Right ventricle myocardium superior (tissue), 1 donor: ENCODE data around the gene TMEM150A. TPM values are rescaled to one million over a fixed set of nuclear protein-coding genes. Genes with fewer than 3 reads are reported as not detected.
"Not testable (repeated sequence)": the region's sequence is repeated elsewhere in the genome, so short reads cannot be mapped to it uniquely, and the experiment has no call there.

Experiments
- ATAC-seq: fragments of 200-7000 bp; cut with Tn5 transposase; one replicate; pipeline ENCODE4 v1.9.1; 2020; ENCODE audit warnings: mild to moderate bottlenecking; ENCODE audit not compliant: poor library complexity
- DNase-seq: peaks from one replicate; pipeline ENCODE4 v3.0.0-alpha.2; 2020
- intact Hi-C: fragments of 100-400 bp; cut with DNase I; formaldehyde crosslinking; loops from one replicate; pipeline ENCODE4 v1.11.2; 2022
- long read RNA-seq: library from polyadenylated mRNA; unstranded; transcript quantifications from one replicate; pipeline ENCODE4 v2.0.0, GENCODE V29; 2021
- total RNA-seq: library from RNA; stranded (reverse); fragmentation: NEBNext Ultra II Directional; extraction: Animal tissue kit (Norgen Biotek cat#: 25700); gene quantifications from one replicate; pipeline ENCODE4 v1.2.1, GENCODE V29; 2021
- donor health status: DM: no; HTN: yes; CAD: no; lungs with severe emphysema.

TMEM150A gene
- 9.5 TPM for total RNA-seq
- long read RNA-seq, transcript TMEM150A-202 (8 exons, 1,518 nt): major isoform, 9 of 24 reads
- long read RNA-seq, partial matches to known transcripts: 3 of 24 reads
- long read RNA-seq, other reads (novel, unspliced or antisense): 7 of 24 reads

GRCh38 chr2:85602476-85603234, at the start of gene TMEM150A:
Gene TMEM150A (minus strand): TSS chr2:85602698. CDS start chr2:85601948, 750 bp downstream.
- peak; percentile 97 for DNase-seq
- peak; percentile 95 for ATAC-seq
- intact Hi-C loops: loop anchor here (2.0 kb wide), 1 partner anchor 42 kb away; the partner anchor contains the start of gene GGCX

GRCh38 chr2:85652056-85652455, 49.6 kb upstream of the TMEM150A start:
- intact Hi-C loops: no loop called here
- no peak for ATAC-seq
- no peak for DNase-seq

GRCh38 chr2:85651097-85651496, 48.6 kb upstream of the TMEM150A start:
- no peak for ATAC-seq
- intact Hi-C loops: no loop called here
- no peak for DNase-seq

- intact Hi-C loops: no loop called here
- ATAC-seq (no peak), DNase-seq (no peak)
These were observed 48.0 kb upstream of the TMEM150A start for GRCh38 chr2:85650456-85650855.

GRCh38 chr2:85649201-85650190, 47.0 kb upstream of the TMEM150A start:
- intact Hi-C loops: no loop called here
- no peak for ATAC-seq
- no peak for DNase-seq

GRCh38 chr2:85648619-85649018, 46.1 kb upstream of the TMEM150A start:
- DNase-seq (no peak), ATAC-seq (no peak)
- intact Hi-C loops: no loop called here

- intact Hi-C loops: no loop called here
- no peak for ATAC-seq
- no peak for DNase-seq
These were observed 45.5 kb upstream of the TMEM150A start for GRCh38 chr2:85647823-85648526.

- DNase-seq: no peak
- no peak for ATAC-seq
- intact Hi-C loops: no loop called here
These were observed 43.7 kb upstream of the TMEM150A start for GRCh38 chr2:85646166-85646565.

- DNase-seq: no peak
- intact Hi-C loops: no loop called here
- no peak for ATAC-seq
These were observed 42.4 kb upstream of the TMEM150A start for GRCh38 chr2:85644909-85645308.

- DNase-seq: no peak
- ATAC-seq: no peak
- intact Hi-C loops: no loop called here
These were observed 40.2 kb upstream of the TMEM150A start for GRCh38 chr2:85642725-85643124.

- intact Hi-C loops: loop anchor here (5.0 kb wide), 2 partner anchors 72 to 177 kb away; no protein-coding TSS in a partner anchor
- DNase-seq (no peak), ATAC-seq (no peak)
These were observed 33.1 kb upstream of the TMEM150A start for GRCh38 chr2:85635636-85636035.

- ATAC-seq: no peak
- DNase-seq: no peak
- intact Hi-C loops: loop anchor here (5.0 kb wide), 2 partner anchors 72 to 177 kb away; no protein-coding TSS in a partner anchor
These were observed 32.5 kb upstream of the TMEM150A start for GRCh38 chr2:85635011-85635410.

- ATAC-seq (no peak), DNase-seq (no peak)
- intact Hi-C loops: no loop called here
These were observed 28.8 kb upstream of the TMEM150A start for GRCh38 chr2:85631316-85631715.

GRCh38 chr2:85628658-85629057, 26.2 kb upstream of the TMEM150A start:
- no peak for DNase-seq
- ATAC-seq: no peak
- intact Hi-C loops: no loop called here

- intact Hi-C loops: no loop called here
- ATAC-seq: peak; percentile 85
- no peak for DNase-seq
These were observed 21.5 kb upstream of the TMEM150A start for GRCh38 chr2:85623991-85624390.

- intact Hi-C loops: no loop called here
- DNase-seq: no peak
- ATAC-seq: no peak
These were observed 18.8 kb upstream of the TMEM150A start for GRCh38 chr2:85621338-85621737.

- DNase-seq: no peak
These were observed 17.1 kb upstream of the TMEM150A start for GRCh38 chr2:85619617-85620016.

GRCh38 chr2:85617723-85618122, 15.2 kb upstream of the TMEM150A start:
- intact Hi-C loops, DNase-seq, ATAC-seq: not testable (repeated sequence)

More at GRCh38 chr2:85619617-85620016, 17.1 kb upstream of the TMEM150A start:
- no peak for ATAC-seq
- intact Hi-C loops: no loop called here

- intact Hi-C loops: no loop called here
- DNase-seq (no peak), ATAC-seq (no peak)
These were observed 12.9 kb upstream of the TMEM150A start for GRCh38 chr2:85615413-85615728.
